HG02642 (cell line): Measurements from ENCODE around the gene FZD10.

ENCODE experiments used
- ATAC-seq: cut with Tn5 transposase; IDR thresholded peaks from one replicate; pipeline ENCODE4 v1.9.1; 2021; ENCODE audit warnings: mild to moderate bottlenecking; ENCODE audit not compliant: unreplicated experiment, poor library complexity

Gene FZD10

DNA sequence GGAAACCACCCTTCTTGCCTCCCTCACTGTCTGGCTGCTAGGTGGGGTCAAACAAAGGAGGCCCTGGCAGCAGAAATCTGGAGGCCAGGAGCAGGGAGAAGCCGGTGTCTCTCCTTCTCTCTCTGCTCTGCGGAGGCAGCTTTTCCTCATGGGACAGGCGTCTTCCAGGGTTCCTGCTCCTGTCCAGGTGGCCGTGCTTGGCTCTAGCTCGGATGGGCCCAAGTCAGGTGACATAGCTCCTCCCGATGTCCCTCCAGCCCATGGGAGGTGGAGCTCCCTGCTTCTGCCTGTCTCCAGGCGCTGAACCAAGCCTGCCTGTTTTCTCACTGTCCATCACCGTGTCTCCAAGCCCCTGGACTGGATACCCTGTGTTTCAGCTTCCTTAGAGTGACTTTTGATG lies 30.5 kb upstream of the FZD10 start:
- no peak for ATAC-seq

DNA sequence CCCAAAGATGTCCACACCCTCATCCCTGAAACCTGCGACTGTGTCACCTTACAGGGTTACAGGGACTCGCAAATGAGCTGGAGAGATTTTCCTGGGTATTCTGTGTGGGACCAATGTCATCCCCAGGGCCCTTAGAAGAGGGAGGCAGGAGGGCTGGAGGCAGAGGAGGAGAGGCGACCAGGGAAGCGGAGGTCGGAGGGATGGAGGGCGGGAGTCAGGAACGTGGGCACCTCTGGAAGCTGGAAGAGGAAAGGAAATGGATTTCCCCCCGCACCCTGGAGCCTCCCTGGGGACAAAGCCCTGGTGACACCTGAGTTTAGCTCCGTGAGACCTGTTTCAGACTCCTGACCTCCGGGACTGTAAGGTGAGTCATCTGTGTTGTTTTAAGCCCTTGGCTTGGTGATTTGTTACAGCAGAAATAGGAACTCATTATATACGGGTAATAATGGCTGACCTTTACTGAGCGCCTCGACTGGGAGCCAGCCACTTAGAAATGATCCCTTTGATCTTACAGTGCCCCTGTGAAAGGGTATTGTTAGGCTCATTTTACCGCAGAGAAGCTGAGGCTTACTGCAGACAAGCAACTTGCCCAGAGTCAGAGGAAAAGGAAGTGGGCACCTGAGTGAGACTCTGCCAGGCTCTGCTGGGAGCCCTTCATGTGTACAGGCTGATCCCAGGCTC lies 29.3 kb upstream of the FZD10 start:
- no peak for ATAC-seq

DNA sequence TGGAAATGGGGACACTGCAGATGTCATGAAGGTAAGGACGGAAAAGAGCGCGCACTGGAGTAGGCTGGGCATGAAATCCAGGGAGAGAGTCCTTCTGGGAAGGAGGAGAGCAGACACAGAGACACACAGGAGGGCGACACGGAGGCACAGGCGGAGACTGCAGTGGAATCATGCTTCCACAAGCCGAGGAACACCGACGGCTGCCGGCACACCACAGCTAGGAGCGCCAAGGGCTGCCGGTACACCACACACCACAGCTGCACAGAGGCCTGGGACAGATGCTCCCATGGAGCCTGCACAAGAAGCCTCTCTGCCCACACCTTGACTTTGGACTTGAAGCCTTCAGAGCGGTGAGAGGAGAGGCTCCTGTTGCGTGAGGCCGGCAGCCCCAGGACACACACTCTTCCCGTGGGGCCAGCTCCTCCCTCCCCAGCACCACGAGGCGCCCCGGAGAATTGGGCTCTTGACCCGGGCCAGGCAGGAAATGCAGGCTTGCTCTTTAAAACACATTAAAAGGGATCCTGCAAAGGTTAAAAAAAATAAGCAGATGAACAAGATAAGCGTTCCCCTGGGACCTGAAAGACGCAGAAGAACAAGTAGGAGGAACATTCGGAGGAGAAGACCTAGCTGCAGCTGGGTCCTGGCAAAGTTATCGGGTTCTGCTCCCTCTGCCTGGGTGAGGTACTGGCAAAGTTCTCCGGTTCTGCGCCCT lies 28.3 kb upstream of the FZD10 start:
- no peak for ATAC-seq

DNA sequence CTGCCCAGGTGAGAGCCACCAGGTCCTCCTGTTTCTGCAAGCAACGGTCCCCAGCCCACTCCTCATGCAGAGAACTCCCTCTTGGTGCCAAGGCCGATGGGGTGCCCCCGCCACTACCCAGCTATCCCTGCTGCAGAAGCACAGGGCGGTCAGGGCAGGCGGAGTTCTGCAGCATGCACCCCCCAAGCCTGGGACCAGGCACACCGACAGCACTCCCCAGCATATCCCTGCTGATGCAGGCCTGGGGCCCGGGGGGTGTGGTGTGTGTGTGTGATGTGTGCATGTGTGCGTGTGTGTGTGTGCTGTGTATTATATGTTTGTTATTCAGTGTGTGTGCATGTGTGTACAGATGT lies 27.7 kb upstream of the FZD10 start:
- ATAC-seq: no peak

DNA sequence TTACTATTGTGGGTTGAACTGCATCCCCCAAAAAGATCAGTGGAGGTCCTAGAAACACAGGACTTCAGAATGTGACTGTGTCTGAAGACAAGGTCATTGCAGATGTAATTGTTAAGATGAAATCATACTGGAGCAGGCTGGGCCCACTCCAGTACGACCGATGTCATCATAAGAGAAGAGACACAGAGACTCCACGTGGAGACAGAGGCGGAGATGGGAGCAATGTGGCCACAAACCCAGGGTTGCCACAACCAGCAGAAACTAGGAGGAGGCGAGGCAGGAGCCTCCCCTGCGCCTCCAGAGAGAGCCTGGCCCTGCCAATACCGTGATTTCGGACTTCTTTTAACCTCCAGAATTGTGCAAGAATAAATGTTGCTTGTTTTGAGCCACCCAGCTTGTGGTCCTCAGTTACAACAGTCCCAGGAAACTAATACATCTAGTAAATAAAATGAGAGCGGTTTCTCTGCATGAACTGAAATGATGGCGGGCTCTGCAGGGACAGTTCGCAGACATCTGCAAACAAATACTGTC lies 25.7 kb upstream of the FZD10 start:
- ATAC-seq: no peak

DNA sequence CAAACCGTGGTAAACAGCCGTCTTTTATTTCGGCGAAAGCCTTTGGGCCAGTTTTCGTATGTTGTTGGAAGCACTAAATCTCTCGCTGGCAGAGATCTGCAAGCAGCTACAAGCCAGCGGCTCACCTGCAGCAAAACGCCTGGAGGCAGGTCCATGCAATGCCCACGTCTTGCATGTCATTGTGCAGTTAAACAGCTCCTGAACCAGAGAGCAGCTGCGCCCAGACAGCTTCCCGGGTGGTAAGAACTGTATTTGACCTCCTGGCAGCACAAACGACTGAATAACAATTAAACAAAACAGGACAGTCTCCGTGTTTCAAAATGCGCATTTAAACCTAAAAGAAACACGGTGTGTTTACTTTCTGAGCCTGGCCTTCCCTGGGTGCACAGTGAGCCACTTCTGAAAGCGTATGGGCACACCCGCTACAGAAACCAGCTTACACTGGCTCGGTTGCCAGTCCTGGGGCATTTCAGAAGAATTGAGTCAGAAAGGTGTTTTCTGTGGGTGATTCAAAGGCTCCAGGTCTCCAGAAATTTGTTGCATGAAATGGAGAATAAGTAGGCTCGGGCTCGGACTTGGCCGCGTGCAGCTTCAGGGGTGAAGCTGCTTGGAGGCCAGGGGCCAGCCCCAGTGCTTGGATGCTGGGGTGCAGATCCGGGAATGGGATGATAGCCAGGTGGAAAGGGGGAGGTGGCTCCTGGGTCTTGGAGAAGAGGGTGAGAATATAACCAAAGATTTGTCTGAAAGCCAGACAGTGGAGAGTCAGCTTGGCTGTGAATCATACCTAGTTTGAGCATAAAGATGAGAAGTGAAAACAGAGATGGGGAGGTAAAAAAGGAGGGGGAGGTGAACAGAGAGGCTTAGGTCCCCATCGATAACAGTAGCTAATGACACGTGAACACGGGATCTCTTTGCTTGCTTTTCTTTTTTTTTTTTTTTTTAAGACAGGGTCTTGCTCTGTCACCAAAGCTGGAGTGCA lies 24.9 kb upstream of the FZD10 start:
- ATAC-seq: no peak

DNA sequence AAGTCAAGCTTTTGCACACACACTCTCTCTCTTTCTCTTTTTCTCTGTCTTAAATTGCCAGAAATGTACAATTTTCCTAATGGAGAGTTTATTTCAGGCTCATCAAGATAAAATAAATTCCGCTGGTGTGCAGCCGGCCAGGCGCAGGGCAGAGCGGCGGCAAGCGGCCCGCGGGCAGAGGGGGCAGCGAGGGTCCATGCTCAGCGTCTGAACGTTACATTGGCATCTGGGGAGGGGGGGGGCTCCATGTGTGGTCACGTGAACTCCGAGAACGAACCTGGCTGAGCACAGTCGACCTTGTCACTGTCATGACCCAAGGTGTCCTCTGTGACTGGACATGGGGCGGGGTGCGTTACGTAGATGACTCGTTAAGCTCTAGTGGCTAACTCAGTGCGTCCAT lies 23.8 kb upstream of the FZD10 start:
- ATAC-seq: no peak

DNA sequence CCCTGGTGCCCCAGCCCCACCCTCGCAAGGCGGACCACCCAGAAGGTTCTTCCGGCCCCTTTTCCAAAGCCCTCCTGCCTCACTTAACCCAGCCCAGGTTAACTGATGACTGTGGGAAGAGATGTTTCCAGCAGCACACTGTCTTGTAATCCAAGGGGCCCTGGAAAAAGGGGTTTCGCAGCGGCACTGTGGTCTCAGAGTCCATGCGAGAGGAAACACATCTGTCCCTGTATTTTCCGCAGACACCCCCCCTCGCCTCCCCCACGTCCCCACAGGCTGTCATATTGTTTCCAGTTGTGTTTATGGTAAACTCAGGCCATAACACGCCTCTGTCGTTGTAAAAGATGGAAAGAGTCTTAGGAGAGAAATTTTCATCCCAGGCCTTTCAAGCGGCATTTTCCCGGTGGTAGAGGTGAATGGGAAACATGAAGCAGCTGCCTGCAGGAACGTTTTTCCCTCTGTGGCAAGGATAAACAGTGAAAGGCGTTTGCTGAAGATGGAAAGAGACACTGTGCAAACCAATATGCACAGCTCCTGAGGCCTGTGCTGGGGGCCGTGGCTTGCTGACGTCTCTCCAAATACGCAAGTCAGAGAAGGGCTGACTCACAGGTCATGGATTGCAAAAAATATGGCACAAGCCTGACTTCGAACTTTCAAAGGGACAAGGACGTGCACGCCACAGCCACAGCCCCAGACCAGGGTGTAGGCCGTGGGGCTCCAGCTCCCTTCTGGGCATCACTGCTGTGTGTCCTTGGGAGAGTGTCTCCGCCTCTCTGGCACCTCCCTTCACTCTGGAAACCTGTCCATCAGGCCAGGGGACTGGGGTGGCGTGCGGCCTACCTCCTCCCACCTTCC lies 22.5 kb upstream of the FZD10 start:
- ATAC-seq: no peak

DNA sequence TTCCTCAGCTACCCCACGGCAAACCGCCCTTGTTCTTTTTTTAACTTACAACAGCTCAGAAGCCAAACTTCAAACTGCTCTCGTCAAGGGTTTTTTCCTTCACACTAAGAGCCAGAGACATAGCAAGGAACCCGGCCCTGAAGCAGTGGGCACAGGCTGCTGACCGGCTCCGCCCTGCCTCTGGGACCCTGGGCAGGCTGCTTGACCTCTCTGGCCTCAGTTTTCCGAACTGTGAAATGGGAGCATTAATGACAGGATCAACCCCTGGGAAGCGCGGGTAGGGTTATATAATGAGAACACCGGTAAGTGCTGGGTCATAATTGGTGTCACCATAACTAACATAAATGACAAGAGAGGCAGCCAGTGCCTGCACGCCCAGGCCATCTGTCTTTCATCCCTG lies 21.2 kb upstream of the FZD10 start:
- ATAC-seq: no peak

DNA sequence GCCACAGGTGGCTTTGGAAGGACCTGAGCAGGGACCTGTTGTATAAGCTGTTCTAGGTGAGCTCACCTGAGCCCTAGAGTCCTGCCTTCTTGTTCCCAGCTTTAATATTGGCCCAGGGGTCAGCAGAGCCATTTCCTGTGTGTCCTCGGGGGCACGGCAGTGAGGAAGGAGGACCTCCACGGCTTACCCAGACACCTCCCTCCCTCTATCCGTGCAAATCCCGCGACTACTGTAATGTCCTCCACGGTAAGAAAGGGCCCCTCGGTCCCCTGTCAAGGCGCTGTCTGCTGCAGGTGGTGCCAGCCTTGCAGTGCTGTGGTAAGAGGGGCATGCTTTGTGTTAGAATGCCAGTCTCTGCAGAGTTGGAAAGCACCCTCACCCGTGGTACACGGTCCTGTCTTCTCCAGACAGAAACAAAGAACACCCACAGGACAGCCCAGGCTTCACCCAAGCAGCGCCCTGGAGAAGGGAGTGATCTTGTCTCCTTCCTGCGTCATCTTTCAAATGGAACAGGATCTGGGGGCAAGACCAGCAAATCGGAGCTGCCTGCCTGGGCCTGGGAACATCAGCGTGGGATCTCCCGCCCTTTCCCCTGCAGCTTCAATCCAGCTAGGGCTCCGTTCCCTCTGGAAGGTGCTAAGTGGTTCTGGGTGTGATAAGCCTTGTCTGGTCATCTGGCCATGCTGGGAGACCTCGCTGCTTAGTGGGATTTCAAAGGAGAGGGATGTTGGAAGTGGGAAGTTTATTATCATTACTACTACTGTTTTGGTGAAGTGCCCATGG lies 20.2 kb upstream of the FZD10 start:
- ATAC-seq: no peak

DNA sequence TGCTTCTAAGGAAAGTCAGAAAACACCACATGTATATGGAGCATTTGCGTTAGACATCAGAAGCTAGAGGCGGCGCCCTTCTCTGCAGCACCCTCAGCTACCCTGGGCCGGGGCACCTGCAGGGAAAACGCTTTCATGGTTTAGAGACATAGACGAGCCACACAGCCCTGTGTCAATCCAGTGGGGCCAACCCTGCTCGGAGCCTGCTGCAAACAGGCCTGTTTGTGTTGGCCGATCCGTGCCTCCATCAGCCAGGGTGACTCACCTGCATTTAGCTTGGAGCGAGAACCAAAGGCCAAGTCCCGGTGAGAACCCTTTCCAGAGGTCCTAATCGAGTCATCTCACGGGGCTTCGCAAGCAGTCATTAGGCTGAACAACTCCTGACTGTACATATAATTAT lies 19.5 kb upstream of the FZD10 start:
- ATAC-seq: no peak

DNA sequence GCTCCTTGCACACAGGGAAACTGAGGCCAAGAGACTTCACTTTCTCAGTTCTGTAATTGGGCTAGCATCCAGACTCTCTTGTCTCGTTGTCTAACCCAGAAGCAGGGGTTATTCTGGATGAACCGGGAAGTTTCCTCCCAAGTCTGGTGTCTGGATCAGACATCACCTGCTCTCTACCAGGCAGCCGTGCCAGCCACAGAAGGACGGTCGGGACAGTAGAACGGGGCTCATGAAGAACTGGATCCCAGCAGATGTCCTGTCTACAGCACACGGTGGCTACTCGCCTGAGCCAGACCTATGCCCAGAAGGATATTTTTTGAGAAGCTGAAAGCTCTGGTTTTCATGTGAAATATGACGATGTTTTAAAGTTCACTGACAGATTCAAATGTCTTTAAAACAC lies 19.1 kb upstream of the FZD10 start:
- ATAC-seq: no peak

DNA sequence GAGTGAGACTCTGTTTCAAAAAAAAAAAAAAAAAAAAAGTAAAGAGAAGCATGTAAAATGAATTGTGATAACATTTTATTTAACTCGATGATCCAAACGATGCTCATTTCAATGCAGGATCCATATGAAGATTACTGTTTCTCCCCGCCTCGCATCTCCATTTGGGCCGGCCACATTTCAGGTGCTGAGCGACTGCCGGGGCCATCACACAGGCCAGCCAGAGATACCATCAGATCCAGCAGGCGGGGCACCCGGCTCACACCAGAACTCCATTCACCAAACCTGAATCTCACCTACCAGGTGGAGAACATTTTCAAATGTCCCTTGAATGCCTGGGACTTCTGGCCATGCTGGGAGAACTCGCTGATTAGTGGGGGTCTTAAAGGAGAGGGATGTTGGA lies 18.0 kb upstream of the FZD10 start:
- no peak for ATAC-seq

DNA sequence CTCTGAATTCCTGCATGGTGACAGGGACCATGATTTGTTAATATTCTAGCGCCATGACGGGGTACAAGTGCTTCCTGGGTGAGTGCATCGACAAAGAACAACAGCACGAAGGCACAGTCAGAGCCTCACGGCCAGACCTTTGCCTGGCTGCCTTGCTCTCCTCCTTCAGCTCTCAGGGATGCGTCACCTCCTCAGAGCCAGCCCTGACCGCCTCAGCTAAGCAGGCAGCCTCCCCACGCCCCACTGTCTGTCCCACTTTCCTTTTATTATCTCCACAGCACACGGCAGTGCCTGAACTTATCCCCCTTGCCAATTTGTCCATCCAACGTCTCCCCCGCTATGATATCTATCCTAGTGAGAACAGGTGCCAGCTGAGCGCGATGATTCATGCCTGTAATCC lies 16.5 kb upstream of the FZD10 start:
- ATAC-seq: no peak

DNA sequence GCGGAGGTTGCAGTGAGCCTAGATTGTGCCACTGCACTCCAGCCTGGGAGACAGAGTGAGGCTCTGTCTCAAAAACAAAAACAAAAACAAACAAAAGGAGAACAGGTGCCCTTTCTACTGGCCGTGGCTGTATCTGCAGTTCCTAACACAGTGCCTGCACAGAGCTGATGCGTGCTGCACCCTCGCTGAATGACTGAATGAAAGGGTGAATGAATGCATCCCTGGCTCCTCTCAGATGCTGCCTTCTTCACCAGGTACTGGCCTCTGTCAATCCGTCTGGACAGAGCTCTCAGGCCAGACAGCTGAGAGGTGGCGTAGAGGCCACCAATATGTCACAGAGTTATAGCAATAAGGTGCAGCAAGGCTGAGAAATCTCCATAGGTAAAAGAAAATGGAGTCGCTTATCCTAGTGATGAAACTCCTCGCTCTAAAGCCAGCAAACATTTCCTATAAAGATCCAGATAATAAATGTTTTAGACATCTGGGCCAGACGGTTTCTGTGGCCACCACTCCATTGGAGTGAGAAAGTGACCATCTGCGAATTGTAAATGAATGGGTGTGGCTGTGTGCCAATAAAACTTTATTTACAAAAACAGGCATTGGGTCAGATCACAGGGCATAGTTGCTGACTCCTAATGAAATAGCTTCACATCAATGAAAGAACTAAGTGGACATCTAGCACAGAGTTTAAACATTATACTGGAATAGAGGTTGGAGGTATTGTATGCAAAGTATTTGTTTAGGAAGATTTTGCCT lies 15.9 kb upstream of the FZD10 start:
- ATAC-seq: no peak

DNA sequence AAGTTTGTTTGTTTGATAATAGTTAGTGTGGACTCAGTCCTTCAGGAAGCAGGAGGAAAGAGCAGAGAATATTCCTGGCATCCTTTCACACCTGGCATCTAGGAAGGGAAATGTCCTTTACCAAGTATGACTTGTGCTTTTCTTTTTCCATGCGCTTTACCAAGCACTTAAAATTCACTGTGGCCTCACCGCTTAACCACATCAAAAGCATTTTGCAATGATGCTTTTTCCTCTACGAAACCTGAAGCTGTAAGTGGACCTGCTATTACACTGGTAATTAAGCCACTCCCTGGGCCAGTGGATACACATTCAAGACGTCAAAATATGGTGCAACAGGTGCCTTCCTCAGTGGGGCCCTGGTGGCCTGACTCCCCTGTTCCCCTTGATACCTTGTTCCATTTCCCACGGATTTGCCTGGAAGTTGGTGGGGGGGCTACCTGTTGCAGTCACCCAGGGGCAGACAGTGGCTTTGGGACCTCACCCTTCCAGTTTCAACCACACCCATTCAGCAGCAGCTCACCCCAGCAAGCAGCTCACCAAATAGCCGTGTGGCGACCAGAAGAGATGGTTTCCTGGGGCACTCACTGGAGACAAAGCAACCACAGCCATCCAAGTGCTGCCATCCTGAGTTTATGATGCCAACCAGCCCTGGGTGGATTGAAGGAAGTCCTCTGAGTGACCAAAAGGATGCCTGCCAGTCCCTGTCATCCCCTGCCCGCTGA lies 14.2 kb upstream of the FZD10 start:
- ATAC-seq: no peak

DNA sequence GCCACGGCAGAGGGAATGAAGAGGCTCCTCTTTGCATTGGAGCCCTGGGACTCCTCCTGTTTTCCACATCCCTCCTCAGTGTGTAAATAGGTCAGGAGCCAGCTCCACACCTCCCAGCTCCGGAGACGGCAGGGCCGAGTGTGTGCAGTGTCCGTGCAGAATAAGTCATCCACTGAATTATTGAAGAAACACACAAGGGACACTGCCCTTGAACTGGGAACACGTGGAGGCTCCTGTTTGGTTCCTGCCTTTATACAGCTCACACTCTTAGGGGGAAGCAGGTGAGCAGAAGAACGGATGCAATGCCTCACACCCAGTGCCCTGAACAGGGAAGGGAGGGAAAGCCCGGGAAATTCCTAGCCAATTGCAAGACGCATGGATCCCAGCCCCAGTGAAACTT lies 10.4 kb upstream of the FZD10 start:
- no peak for ATAC-seq

DNA sequence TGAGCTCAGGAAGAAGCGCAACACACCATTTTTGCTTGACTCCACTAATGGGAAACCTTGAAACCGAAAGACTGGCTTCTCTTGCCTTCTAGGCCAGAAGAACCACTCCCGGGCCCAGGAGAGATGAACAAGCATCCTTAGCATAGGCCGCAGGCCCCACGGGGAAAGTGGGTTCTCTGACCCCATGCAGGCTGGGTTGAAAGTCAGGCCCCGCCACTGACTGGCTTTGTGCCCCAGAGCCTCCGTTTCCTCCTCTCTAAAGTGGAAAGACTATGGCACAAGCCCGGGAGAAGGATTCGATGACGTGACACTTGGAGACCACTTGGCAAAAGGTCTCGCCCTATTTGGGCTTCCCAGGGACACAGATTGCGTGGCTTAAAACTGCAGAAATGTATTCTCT lies 9.9 kb upstream of the FZD10 start:
- ATAC-seq: no peak
